ENCODE data around the gene MRPL21. TPM values are rescaled to one million over a fixed set of nuclear protein-coding genes. Genes with fewer than 3 reads are reported as not detected.

Gene MRPL21
- total and polyA plus RNA-seq, 8 donors = 32.4 to 67.2 (median 58.3) TPM

DNA sequence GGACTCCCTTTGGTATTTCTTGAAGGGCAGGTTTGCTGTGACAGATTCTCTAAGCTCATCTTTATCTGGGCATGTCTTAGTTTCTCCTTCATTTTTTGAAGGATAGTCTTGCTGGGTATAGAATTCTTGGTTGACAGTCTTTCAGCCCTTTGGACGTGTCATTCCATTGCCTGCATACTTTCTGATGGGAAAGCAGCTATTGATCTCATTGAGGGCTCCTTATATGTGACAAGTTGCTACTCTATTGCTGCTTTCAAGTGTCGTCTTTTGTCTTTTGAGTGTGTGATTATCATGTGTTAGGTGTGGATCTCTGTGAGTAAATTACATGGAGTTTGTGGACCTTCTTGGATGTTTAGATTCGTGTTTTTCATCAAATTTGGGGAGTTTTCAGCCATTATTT is 22.0 kb upstream of the MRPL21 start:
- Histone ChIP-seq H3K36me3 (peaks cover 0 to 100% of the 10 kb centered on the region in 2 donors), H3K9me3 (peaks cover 4 to 22% of the 10 kb centered on the region in 2 donors), H3K27ac (no peak overlapping the region), H3K4me1 (peaks cover 11 to 20% of the 10 kb centered on the region in 2 donors), H3K27me3 (no peaks in the 10 kb centered on the region), H3K4me3 (no peak overlapping the region)
- ATAC-seq = no peak
- intact Hi-C loops (cut with DNase I) = no loop called here
- DNase-seq = no peak
- TF ChIP-seq CTCF (IDR thresholded peaks at IDR 0.05) = no peak

- no peak for TF ChIP-seq CTCF (IDR thresholded peaks at IDR 0.05)
- DNase-seq = no peak
- no peaks in the 10 kb centered on the region for H3K27me3 ChIP-seq
- H3K36me3 ChIP-seq = peaks cover 0 to 100% of the 10 kb centered on the region in 2 donors
- H3K4me3 ChIP-seq = no peak overlapping the region
- peaks cover 11 to 20% of the 10 kb centered on the region in 2 donors for H3K4me1 ChIP-seq
- ATAC-seq = no peak
- peaks cover 4 to 22% of the 10 kb centered on the region in 2 donors for H3K9me3 ChIP-seq
- intact Hi-C loops (cut with DNase I) = no loop called here
- no peak overlapping the region for H3K27ac ChIP-seq
These were observed 20.7 kb upstream of the MRPL21 start for GRCh38 chr11:68924073-68924925.

DNA sequence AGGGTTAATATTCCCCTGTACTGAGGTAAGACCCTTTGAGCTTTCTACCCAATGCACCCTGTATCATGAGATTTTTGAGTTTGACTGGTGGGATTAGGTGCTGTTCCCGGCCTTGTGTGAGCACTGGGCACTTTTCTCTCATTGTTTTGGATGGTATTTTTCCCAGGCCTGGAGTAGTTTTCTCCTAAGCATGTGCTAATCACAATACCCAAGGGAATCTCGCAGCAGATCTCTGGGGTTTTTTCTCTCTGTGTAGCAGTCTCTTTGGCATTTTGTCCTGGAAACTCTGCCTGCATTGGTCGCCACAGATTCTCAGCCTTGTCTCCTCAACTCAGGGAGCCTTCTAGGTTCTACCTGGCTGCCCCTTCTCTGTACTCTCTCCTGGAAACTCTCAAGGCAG is 20.0 kb upstream of the MRPL21 start:
- intact Hi-C loops (cut with DNase I) = no loop called here
- no peaks in the 10 kb centered on the region for H3K27me3 ChIP-seq
- H3K4me1 ChIP-seq = peaks cover 9 to 18% of the 10 kb centered on the region in 2 donors
- H3K4me3 ChIP-seq = no peak overlapping the region
- H3K27ac ChIP-seq = no peak overlapping the region
- ATAC-seq (no peak), DNase-seq (no peak)
- TF ChIP-seq CTCF (IDR thresholded peaks at IDR 0.05) = no peak
- H3K9me3 ChIP-seq = peaks cover 4 to 22% of the 10 kb centered on the region in 2 donors
- H3K36me3 ChIP-seq = peaks cover 0 to 100% of the 10 kb centered on the region in 2 donors

DNA sequence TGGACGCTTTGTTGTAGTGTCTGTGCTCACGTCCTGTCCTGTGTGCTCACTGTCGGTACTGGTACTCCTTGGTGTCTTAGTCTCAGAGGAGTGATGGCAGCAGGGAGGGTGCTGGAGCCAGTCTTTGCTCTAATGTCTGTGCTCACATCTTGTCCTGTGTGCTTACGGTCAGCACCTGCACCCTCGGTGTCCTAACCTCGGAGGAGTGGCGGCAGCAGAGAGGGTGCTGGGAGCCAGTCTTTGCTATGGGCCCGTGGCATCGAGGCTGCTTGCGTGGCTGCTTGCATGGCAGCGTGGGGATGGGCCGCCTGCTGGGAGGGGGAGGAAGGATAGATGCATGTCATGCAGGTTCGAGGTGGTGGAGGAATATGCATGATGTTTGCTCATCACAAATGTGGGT is 12.8 kb upstream of the MRPL21 start:
- no peak overlapping the region for H3K27ac ChIP-seq

More for the DNA sequence above, 12.8 kb upstream of the MRPL21 start:
- ATAC-seq = no peak
- intact Hi-C loops (cut with DNase I) = no loop called here
- TF ChIP-seq CTCF (IDR thresholded peaks at IDR 0.05) = no peak
- Histone ChIP-seq H3K36me3 (peaks cover 0 to 100% of the 10 kb centered on the region in 2 donors), H3K4me1 (no peaks in the 10 kb centered on the region), H3K4me3 (no peak overlapping the region), H3K27me3 (no peaks in the 10 kb centered on the region), H3K9me3 (no peaks in the 10 kb centered on the region)
- DNase-seq = no peak
